ENCODE results near the gene KIRREL3.

DNA sequence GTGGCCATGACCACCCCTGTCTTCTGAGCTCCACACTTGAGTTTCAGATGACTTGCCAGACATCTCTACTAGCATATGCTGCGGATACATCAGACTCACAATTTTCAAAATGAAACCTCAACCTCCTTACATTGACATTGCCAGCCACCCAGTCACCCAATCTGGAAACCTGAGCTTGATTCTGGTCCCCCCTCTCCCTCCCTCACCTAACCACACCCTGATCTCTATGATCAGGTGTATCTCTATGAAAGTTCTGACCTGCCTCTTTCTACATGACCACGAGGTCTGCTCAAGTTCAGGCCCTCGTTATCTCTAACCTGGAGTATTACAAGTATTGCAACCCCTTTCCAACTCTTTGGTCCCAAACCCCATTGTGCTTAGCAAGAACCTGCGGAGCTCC is 254.1 kb downstream of the KIRREL3 start:
- TF ChIP-seq, protein P1, sequence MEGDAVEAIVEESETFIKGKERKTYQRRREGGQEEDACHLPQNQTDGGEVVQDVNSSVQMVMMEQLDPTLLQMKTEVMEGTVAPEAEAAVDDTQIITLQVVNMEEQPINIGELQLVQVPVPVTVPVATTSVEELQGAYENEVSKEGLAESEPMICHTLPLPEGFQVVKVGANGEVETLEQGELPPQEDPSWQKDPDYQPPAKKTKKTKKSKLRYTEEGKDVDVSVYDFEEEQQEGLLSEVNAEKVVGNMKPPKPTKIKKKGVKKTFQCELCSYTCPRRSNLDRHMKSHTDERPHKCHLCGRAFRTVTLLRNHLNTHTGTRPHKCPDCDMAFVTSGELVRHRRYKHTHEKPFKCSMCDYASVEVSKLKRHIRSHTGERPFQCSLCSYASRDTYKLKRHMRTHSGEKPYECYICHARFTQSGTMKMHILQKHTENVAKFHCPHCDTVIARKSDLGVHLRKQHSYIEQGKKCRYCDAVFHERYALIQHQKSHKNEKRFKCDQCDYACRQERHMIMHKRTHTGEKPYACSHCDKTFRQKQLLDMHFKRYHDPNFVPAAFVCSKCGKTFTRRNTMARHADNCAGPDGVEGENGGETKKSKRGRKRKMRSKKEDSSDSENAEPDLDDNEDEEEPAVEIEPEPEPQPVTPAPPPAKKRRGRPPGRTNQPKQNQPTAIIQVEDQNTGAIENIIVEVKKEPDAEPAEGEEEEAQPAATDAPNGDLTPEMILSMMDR (IDR thresholded peaks at IDR 0.05), result no peak
- TF ChIP-seq POLR2A (IDR thresholded peaks at IDR 0.05), result no peak
- TF ChIP-seq POLR2AphosphoS5 (IDR thresholded peaks at IDR 0.05), result no peak
